GM18505 (cell line): Measurements from ENCODE around the gene MT1A.
"Not testable (repeated sequence)": the region's sequence is repeated elsewhere in the genome, so short reads cannot be mapped to it uniquely, and the experiment has no call there.

ENCODE experiments used
- ATAC-seq: cut with Tn5 transposase; IDR thresholded peaks from one replicate; pipeline ENCODE4 v1.9.1; 2021; ENCODE audit not compliant: unreplicated experiment
- POLR2A ChIP-seq: IDR thresholded peaks from 4 replicates; pipeline ENCODE4 v1.6.1; 2011; ENCODE audit warnings: borderline replicate concordance; ENCODE audit not compliant: insufficient read depth, insufficient read length; ENCODE audit errors: extremely low read depth

The MT1A gene

DNA sequence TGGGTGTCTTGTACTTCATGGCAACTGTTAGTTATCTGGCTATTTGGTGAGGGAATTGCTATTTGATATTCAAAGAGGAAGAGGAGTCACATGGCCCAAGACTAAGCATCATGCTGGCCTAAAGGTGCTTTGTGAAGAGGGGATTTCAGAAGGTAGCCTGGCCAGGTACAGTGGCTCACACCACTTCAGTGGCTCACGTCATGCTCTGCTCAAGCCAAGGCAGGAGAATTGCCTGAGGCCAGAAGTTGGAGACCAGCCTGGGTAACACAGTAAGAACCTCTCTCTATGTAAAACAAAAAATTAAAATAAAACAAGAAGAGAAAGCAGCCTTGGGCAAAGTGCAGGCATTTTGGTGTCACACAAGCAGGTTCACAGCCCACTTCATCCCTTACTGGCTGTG is 6.8 kb downstream of the MT1A start:
- no peak for ATAC-seq
- TF ChIP-seq POLR2A, result no peak

DNA sequence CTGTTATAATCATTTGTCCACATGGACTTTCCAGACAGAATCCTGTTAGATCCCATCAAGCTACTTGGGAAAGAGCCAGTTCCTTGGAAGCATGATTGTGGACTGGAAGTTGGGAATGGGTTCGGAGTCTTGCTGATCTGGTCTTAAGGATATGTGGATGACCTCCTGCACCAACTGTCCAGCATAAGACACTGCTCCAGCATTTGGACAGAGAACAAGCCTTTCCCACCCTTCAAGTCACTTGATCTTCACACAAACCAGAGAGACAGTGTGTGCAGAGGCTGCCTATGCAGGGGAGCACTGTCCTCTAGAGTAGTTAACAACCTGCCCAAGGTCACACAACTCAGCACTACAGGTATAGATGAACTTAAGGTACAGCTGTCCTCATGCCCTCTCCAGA is 7.4 kb downstream of the MT1A start:
- no peak for TF ChIP-seq POLR2A
- no peak for ATAC-seq

DNA sequence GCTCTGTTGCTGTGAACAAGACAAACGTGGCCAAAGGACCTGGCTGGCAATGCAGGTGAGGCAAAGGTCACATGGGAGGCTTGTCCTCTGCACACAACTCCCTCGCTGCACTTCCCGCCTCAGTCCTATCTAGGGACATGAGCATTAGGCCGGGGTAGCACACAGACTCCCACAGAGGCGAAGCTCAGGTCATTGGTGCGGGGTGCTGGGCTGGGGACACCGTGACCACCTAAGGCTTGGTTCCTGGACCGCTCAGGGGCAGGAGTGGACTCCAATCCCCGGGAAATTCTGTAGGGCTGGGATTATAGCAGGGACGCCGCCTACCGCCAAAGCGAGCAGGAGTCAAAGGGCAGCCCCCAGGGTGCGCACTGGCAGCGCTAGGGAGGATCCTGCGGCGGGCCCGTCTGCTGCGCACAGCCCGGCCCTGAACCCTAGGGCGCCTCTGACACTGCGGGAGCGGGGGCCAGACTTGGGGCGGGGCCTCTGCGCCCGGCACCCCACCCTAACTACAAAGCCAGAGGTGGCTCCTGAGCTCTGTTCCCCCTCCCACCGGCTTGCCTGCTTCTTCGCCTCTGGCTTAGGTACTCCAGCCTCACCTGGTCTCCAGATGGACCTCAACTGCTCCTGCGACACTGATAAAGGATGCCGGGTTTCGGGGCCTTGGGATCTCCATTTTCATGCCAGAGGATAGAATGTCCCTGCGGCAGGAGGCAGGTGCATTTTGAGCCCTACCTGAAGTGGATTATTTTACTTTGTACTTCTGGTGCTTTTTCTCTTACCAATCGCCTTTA is 9.4 kb downstream of the MT1A start:
- no peak for TF ChIP-seq POLR2A
- no peak for ATAC-seq

DNA sequence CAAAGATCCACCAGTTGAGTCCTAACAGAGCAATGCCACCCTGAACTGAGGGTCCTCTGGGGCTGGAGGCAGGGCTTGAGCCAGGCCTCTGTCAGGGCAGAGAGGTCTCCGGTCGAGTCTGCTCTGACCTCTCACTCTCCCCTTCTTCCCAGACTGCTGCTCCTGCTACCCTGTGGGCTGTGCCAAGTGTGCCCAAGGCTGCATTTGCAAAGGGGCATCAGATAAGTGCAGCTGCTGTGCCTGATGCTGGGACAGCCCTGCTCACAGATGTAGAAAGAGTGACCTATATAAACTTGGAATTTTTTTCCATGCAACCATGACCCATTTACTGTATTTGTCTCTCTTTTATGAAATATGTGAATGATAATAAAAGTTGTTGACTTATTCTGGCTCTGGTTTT is 10.8 kb downstream of the MT1A start:
- TF ChIP-seq POLR2A, result no peak
- no peak for ATAC-seq

DNA sequence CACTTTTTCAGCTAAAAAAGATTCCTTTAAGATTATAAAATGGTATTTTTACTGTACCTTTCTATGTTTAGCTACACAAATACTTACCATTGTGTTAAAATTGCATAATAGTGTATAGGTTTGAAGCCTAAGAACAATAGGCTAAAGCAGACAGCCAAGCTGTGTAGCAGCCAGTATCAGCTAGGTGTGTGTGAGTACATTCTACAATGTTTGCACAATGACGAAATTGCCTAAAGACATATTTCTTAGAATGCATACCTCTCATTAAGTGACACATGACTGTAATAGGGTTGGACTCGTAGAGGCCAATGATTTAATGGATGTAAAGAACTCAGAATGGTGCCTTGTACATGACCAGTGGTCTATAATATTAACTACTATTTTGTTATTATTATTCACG is 11.4 kb downstream of the MT1A start:
- ATAC-seq, result no peak
- TF ChIP-seq POLR2A, result no peak

DNA sequence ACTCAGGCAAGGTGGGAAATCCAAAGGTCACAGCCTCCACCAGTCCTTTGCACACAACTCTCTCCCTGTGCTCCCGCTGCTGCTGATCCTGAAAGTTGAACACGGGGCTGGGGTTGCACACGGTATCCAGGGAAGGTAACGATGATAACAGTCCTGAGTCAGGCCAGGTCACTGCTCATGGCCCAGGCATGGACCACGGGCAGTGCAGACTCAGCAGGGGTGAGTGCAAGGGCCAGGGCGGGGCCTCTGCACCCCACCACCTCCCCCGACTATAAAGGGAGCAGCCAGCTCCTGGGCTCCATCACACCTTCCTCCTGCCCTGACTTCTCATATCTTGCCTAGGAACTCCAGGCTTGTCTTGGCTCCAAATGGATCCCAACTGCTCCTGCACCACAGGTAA is 13.1 kb downstream of the MT1A start, which contains the start of gene MT1B:
TSS of gene MT1B (plus strand) at position 301 of the 400 bp plus-strand sequence. CDS start at position 369, 68 bp downstream.
- no peak for ATAC-seq
- no peak for TF ChIP-seq POLR2A

DNA sequence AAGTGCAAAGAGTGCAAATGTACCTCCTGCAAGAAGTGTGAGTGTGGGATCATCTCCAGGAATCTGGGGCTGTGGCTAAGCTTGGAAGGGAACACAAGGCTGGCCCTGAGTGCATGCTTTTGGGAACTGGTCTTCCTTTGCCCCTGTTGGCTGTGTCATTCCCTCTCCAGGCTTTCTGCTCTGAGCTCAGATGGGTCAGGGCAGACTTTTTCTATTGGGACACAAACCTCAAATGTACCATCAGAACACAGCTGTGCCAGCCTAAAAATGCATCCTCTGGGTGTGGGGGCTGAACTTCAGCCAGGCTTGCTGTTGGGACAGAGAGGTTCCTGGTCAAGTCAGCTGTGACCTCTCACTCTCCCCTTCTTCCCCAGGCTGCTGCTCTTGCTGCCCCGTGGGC is 14.1 kb downstream of the MT1A start:
- ATAC-seq, result no peak
- TF ChIP-seq POLR2A, result no peak

DNA sequence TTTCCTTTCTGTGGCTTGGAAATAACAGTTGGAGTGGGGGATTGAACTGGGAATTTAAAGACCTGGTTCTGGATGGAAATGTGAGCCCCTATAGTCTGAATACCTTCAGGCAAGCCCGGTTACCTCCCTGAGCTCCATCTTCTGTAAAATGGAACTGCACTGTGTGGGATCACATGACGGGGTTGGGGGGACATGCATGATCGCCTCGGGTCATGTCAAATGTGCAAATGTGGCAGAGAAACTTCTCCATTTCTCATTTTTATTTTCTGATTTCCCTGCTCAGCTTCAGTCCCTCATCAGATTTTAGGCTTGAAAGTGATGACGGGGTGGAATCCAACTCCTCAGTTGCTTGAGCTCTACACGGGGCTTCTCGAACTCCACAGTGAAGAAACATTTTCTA is 14.8 kb downstream of the MT1A start:
- TF ChIP-seq POLR2A, result no peak
- ATAC-seq, result no peak

DNA sequence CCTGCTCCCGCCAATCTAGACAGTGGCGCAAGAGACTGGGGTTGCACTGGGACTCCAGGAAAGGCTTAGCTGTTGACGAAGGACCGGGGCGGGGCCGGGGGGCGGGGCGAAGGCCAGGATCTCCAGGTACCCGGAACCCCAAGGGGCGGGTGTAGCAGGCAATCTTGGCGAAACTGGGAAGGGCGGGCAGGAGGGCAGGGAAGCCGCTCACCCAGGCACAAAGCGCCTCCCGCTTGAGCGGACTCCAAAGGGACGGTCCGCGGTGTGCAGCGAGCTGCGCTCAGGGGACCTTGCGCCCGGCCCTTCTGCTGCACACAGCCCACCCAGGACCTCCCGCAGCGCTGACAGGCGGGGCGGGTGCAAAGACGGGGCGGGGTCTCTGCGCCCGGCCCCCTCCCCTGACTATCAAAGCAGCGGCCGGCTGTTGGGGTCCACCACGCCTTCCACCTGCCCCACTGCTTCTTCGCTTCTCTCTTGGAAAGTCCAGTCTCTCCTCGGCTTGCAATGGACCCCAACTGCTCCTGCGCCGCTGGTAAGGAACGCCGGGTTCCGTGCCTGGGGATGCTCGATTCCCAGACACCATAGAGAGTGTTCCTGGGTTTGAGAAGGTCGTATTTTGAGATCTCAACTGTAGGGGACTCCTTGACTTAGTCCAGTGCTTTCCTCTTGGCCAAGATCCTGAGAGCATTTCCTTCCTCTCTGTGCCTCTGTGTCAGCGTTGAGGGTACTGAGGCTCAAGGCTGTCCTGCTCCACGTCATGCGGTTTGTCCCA is 19.3 kb downstream of the MT1A start, which contains the start of gene MT1F:
TSS of gene MT1F (plus strand) at position 405 of the 772 bp plus-strand sequence. CDS start at position 505, 100 bp downstream.
- TF ChIP-seq POLR2A, result no peak
- ATAC-seq, result no peak

DNA sequence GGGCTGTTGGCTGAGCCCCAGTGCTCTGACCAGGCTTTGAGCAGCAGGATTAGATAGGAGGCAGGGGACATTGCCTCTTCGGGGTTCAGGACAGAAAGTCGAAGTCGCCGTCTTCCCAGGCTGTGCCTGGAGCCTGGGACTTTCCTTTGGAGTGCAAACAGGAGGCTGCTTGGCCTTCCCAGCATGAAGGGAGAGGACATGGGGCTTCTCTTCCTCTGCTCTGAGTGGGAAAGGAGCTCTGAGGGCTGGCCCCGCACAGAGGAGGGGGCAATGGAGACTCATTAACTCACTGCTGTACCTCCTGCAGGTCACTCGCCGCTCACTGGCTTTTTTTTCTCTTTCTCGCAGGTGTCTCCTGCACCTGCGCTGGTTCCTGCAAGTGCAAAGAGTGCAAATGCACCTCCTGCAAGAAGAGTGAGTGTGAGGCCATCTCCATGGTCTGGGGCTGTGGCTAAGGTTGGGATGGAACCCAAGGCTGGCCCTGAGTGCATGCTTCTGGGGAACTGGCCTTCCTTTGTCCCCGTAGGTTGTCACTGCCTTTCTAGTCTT is 19.9 kb downstream of the MT1A start:
- ATAC-seq, result no peak
- TF ChIP-seq POLR2A, result no peak

DNA sequence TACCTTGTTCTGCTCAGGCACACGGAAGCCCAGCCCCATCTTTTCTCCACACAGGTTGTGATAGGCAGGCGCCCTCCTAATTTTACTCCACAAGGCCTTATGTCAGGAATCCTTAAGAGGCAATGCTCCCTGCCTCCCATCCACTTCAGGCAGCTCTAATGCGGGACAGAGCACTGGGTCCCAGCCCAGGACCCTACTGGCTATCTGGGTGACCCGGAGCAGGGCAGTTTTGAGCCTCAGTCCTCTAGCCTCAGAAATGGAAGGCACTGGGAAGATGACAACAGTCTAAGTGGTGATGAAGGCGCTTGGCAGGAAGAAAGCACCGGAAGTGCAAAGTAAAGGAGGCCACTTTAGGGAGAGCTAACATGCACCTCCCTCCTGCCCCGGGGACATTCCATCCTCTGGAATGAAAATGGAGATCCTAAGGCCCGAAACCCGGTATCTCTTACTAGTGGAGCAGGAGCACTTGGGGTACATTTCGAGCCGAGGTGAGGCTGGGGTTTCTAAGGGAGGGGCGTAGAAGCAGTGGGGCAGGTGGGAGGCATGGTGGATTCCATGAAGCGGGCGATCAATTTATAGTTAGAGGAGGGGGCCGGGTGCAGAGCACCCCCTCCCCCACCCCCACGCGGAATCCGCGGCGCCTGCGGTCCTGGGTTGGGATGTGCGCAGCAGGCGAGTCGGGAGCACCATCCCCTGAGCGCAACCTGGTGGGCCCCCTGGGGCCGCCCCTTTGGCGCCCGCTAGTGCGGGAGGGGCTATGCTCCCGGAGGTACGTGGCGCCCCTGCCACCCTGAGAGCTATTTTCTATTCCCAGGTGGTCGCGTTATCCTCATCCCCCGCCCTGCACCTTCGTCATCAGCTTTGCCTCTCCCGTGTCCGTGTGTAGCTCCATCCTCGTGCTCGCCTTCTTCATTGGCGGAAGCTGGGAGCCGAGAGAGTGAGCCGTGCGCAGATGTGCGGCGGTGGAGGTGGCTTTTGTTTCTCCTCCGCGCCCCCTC is 24.2 kb downstream of the MT1A start:
- no peak for ATAC-seq
- TF ChIP-seq POLR2A, result no peak

DNA sequence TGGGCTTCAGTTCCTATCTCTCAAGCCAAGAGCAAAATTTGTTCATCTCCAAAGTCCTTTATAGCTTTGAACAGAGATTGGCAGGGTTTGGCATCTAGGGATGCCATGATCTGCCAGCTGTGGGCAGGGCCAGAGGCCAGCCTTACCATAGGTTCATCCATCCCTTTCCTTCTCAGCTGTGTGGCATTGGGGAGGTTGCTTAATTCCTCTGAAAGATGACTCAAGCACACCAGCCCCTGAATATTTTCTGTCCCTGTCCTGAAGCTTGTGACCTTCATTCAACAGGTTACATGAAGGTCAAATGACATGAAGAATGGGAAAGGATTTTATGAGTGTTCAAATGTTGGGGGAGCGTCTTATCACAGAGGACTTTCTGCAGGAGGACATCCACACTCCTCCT is 26.0 kb downstream of the MT1A start:
- no peak for TF ChIP-seq POLR2A
- no peak for ATAC-seq

DNA sequence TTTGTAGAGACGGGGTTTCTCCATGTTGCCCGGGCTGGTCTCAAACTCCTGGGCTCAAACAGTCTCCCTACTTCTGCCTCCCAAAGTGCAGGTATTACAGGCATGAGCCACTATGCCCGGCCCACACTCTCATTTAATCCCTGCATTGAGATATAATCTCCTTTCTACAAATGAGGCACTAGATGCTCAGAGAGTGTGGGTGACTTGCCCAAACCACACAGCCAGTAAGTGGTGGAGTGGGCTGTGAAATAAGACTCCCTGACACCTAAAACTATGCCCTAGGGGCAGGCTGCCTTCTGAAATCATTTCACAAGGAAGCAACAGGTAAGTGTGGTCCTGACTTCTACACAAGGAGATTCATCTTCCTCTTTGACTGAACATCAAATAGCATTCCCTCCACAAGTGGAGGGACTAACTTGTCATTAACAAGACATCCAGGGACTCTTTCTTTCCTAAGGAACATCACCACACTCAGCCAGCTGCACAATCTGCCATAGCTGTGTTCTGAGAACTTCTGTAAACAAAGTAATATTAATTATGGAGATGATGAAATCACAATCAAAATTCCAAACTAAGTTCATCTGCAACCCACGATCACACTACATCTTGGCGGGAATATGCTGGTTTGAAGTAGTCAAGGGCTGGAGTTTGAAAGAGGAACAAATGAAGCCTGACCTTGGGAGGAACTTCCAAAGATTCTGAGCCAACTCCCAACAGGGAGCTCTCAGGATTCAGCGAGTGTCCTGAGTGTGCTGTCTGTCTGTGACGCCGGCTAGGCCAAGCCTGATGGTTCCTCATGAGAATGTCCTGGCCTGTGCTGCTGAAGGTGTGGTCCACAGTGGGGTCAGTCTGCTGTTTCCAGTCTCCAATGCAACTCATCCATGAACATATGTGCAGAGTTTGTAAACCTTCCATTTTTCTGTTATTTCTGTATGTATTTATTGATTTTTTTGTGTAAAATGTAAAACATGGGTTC is 27.1 kb downstream of the MT1A start:
- not testable (repeated sequence) for ATAC-seq
